Skeletal muscle cell (primary cell): Measurements from ENCODE around the gene CROCC.

ENCODE experiments used
- DNase-seq: peaks from one replicate; pipeline ENCODE4 v3.0.0-alpha.2; 2010; ENCODE audit warnings: low read depth
- H3K4me3 ChIP-seq: 2 replicates; pipeline ENCODE4 v1.5.1; 2011; ENCODE audit warnings: low read depth, mild to moderate bottlenecking, control low read depth, low read length, moderate library complexity

Gene CROCC

DNA sequence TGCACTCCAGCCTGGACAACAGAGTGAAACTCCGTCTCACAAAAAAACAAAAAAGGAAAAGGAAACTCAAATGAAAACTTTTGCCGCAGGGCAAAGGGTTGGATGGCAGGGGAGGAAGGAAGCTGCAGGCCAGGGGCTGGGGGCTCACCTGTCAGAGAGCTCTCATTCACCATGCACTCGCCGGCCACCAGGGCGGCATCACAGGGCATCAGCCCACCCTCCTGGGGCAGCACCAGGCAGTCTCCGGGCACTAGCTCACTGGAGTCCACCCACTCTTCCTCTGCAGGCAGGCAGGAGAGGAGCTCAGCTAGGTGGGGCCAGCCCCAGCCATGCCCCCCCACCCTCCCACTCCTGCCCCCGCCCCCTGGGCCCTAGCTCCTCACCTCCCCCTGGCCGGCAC is 78.1 kb downstream of the CROCC start:
- H3K4me3 ChIP-seq, result no peak overlapping the region
- DNase-seq, result no peak

DNA sequence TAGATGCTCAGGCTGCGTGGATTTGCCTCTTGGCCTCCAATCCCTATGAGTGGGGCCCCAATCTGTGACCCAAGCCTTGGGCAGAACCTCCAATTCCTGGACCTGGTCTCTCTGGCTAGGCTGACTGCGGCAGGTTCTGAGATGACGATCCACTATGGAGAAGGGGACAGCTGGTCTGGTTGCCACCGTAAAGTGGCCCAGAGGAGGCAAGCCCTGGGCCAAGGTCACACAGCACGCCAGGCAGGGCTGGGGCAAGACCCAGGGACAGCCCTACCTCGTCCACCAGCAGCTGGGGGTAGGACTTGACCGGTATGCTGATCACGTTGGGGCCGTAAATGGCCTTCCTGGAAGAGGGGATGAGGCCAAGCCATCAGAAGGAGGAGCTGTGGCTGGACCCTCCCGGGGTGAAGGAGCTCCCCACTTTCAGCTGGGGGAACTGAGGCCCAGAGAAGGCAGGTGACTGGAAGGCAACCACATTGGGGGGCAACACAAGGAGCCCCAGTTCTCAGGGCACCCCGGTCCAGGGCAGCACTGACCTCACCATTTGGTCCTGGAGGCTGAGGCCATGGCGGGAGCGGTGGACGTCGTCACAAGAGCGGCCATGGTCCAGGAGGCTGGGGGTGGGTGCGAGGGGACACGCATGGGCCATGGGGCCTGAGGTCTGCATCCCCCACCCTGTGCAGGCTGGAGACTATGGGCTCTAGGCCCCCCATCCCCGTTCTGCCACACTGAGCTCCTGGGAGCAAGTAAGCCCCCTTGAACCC is 80.2 kb downstream of the CROCC start:
- no peak overlapping the region for H3K4me3 ChIP-seq
- DNase-seq, result no peak

DNA sequence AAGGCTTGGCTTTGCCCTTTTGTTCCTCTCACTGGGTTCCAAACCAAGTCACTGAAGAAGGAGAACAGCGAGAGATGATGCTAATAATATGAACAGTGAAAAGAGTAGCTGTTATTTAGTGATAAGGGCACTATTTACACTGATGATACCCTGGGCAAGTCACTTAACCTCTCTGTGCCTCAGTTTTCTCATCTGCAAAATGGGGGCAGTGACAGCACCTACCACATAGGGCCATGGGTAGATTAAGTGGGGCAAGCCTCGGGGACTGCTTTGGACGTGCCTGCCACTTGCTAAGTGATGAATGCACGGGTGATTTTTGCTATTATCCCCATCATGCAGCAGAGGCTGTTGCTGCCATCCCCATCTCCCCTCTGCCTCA is 80.8 kb downstream of the CROCC start:
- H3K4me3 ChIP-seq, result no peak overlapping the region
- DNase-seq, result no peak

DNA sequence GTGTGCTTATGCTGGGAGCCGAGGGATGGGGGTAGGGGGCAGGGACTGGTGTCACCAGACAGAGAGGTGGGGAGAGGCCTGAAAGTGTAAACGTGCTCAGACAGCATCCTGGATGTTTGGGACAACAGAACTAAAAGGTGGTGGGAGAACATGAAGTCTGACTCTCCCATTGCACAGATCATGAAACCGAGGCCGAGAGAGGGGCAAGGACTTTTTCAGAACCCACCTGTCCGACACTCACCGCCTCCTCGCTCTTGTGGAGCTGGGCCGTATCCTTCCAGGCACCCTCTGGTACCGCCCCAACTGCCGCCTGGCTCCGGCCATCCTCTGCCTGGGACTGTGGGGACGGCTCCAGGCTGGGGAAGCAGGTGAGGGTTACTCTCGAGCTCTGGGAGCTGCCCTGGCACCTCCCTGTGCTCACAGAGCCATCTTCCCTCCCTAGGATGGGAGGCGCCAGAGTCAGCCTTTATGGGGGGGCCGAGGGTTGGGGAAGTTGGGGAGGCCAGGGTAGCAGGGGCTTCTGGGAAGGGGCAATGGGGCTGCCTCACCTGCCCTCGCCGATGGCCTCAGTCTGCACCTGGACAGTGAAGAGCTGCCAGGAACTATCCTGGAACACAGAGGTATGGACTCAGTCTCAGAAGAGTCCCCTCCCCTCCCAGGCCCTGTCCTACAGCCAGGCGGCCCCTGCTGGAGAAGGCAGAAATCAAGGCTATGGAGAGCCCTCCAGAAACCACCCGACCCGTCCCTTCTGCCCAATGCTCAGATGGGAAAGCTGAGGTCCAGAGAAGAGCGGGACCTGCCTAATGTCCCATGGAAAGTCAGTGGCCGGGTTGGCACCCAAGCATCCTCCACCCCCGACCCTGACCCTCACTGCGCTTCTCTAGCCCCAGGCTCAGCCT is 83.0 kb downstream of the CROCC start:
- no peak for DNase-seq
- no peak overlapping the region for H3K4me3 ChIP-seq

DNA sequence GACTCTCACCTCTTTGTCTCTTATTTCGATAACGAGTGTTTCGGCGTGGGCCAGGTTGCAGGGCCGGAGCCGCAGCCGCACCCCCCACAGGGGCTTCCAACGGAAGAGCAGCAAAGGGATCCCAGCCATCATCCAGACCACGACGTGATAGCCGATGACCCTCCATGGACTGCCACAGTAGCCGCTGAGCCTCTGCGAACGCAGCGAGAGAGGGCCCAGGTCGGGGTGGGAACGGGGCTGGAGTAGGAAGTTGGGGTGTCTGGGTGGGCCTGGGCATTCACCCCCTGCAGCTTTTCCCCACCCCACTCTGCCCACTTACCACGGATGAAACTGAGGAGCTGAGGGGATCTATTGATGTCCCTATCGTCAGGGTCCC is 83.6 kb downstream of the CROCC start:
- no peak for DNase-seq
- no peak overlapping the region for H3K4me3 ChIP-seq

DNA sequence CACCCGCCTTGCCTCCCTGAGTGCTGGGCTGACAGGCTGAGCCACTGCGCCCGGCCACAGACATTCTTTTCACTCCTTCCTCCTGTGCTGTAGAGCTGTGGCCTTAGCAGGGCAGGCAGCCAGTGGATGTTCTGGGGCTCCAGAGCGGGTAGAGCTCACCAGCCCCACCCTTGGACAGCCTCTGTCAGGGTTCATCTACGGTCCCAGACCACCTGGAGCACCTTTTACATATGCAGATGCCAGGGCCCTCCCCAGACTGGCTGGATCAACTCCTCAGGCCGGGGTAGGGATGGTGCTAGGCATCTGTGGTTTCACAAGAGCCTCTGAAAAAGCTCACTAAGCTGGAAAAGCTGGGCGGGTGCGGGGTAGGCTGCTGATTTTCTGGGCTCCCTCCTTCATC is 85.4 kb downstream of the CROCC start:
- DNase-seq, result no peak
- H3K4me3 ChIP-seq, result no peak overlapping the region

DNA sequence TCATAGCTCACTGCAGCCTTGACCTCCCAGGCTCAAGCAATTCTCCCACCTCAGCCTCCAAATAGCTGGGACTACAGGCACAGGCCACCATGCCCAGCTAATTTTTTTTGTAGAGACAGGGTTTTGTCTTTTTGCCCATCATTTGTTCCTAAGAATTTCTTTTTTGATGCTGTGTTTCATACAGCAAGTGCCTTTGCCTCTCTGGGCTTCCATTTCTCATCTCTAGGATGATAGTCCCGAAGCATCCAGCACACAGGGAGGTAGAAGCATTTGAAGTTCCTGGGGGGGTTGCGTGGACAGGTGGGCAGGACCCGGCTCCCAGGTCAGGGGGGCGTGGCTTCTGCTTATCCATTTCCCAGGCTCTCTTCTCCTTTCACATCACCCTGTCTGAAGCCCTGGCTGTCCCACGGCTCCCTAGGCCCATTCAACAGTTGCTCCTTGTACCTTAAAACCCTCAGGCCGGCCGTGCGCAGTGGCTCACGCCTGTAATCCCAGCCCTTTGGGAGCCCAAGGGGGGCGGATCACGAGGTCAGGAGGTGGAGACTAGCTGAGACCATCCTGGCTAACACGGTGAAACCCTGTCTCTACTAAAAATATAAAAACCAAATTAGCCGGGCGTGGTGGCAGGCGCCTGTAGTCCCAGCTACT is 86.6 kb downstream of the CROCC start:
- no peak for DNase-seq
- H3K4me3 ChIP-seq, result no peak overlapping the region

DNA sequence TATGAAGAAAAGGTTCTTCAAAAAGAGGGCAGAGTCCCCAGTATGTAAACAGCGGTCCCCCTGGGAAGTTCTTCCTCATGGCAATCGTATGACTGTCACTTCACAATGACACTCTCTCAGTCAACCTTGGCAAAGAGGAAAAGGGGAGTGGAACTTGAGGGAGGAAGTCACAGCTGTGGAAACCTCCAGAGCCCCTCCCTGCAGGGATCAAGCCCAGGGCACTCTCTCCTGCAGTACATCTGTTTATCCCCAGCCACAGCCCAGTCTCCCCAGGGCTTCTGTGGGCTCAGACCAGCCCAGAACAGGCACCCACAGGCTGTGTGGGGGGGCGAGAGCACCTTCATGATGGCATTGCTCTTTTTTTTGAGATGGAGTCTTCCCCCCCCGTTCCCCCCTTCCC is 88.0 kb downstream of the CROCC start:
- no peak for DNase-seq
- no peak overlapping the region for H3K4me3 ChIP-seq

DNA sequence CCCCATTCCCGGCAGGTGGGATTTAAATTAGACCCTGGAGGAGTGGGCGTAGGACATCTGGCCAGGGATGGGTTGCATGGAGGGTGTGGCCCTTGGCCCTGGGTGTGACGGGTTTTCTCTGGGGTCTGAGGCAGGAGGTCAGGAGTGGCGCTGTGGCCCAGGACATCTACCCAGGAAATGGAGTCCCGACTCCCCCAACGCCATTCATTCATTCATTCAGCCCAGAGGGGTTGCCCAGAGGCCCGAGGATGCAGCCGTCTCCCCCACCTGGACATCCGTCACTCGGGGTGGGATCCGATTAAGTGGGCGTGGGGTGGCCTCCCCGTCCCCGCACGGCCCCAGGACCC is 89.3 kb downstream of the CROCC start:
- DNase-seq, result no peak
- peak overlapping the region; percentile 70 for H3K4me3 ChIP-seq

DNA sequence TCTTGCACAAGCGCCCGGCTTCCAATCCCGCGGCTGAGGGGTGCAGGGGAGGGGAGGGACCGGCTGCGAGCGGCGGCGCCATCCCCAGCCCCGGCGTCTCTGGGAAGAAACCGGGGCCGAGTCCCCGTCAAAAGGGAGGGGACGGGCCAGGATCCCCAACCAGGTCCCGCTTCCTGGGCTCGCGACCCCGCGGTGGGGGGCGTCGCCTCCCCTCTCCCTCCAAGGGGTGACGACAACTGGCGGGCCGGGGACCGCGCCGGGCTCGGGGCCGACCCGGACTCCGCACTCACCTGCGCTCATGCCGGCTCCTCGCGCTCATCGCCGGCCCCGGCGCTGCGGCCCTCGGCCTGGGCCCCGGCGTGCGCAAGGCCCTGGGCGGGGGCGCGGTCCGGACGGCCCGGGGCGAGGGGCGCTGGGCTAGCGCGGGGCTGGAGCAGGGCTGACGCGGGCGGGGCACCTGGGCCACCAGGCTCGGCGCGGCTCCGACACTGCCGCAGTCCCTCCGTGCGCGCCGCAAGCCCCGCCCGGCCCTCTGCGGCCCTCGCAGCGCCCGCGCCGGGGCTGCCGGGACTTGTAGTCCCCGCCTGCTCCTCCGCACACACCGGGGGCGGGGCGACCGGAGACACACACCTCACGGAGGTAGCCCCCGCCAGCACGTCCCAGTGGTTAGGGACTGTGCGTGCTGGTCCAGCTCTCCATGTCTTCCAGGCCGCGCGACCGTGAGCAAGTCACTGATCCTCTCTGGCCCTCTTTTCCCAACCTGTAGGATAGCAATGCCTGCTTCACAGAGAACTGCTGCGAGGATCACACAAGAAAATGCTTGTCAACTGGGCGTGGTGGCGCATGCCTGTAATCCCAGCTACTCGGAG is 89.9 kb downstream of the CROCC start, which contains the start of gene ATP13A2:
ATP13A2 (minus strand) TSS at position 490 of the 869 bp plus-strand sequence; CDS start at position 300, 190 bp downstream.
- no peak for DNase-seq
- H3K4me3 ChIP-seq, result peak within 1 kb of the TSS; percentile 70

DNA sequence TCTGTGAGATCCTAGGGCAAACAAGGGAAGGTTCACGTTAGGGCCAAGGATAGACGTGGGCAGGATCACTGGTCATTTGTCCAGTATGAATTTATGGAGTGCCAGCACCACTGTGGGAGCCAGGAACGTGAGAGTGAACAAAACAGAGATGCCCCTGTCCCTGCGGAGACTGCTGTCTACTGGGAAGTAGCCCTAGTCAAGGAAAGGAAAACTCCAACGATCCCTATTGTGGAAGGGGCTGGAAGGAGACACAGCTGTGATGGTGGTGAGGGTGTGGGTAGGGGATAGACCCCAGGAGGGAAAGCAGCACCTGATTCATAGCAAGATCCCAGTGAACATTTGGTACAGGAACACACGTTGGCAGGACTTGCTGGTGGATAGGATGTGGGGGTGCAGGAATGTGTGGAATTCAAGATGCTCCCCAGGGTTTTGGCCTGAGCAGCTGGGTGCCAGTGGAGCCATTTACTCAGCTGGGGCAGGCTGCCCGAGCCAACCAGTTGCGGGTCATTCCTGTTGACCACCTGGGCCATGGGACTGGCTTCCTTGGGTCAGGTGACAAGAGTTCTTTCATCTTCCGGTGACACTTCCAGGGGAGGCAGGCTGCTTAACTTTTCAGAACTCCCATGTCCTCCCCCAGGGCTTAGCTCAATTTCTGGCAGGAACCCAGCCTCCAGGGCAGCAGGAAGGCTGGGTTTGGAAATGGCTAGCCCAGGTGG is 91.2 kb downstream of the CROCC start:
- H3K4me3 ChIP-seq, result no peak overlapping the region
- peak; percentile 32 for DNase-seq

DNA sequence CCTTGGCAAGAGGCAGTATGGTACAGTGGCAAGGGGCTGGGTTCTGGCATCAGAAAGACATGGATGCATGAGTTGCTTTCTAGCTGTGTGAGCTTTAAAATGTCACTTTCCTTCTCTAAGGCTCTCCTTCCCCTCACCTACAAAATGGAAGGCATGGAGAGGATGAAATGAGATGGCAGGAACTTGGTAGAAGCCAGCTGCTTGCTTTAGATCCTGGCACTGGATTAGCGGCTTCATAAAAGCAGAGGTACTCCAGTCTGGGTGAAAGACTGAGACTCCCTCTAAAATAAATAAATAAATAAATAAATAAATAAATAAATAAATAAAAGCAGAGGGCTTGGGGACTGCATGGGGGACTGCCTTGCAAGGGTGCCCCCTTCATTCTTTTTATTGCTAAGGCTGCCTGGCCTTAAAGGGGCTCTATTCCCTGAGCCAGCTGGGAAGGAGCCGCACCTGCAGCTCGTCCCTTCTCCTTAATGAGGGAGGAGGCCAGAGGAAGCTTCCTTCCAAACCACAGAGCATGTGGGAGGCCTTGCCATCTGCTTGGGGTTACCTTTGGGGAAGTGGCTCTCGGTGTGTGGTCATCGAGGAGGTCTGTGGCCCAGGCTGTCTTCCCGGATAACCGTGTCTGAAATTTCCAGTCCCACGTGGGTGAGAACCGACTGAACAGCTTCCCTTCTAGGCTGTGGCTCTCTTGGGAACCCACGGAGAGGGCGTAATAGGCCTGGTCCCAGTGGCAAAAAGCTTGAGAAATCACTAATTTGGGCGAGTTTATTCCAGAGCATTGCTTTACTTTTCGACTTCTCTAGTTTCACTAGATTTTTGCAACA is 92.0 kb downstream of the CROCC start:
- no peak overlapping the region for H3K4me3 ChIP-seq

DNA sequence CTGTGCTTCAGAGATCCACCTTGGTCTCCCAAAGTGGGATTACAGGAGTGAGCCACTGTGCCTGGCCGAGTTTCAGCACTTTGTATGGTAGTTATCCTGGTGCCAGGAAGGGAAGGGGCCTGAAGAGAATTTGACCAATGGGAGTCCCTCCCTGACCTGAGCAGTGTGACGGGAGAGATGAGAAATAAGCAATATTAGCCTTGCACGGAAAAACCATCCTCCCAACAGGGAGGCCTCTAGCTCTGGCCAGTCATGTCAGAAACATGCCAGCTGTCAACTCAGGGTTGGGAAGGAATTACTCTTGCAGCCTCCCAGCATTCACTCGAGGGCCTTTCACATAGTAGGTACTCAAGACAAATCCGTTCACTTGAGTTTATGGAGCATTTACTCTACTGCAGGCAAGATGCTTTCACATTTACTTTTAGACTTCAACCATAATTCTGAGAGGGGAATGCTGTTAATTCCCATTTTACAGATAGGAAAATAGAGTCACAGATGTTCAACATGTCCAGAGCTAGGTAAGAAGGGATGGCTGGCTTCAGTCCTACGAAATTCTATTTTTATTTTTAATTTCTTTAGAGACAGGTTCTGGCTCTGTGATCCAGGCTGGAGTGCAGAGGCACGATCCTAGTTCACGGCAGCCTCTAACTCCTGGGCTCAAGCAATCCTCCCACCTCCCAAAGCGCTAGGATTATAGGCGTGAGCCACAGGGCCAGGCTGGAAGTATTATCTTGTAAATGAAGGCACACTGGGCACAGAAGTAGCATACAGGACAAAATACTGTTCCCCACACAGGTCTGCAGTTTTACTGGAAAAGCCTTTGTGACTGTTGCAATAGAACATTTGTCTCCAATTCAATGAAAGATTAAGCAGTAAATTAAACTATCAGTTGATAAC is 93.2 kb downstream of the CROCC start:
- no peak for DNase-seq
- no peak overlapping the region for H3K4me3 ChIP-seq

More for the DNA sequence above, 92.0 kb downstream of the CROCC start:
- DNase-seq, result no peak

DNA sequence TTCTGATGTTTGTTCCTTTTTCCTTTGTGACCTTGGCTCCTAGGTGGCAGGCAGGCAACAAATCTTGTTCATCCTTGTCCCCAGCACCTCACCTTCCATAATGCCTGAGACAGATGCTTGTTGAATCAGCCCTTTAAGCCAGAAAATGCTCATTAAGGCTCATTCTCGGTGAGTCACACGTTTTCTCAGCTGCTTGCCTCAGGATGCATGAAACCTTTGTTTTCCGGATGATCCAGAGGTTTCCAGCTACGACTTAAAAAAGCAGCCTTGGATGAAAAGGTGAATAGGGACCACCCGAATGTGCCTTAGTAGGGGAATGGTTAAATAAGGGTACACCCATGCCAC is 94.6 kb downstream of the CROCC start:
- DNase-seq, result no peak
- H3K4me3 ChIP-seq, result no peak overlapping the region

DNA sequence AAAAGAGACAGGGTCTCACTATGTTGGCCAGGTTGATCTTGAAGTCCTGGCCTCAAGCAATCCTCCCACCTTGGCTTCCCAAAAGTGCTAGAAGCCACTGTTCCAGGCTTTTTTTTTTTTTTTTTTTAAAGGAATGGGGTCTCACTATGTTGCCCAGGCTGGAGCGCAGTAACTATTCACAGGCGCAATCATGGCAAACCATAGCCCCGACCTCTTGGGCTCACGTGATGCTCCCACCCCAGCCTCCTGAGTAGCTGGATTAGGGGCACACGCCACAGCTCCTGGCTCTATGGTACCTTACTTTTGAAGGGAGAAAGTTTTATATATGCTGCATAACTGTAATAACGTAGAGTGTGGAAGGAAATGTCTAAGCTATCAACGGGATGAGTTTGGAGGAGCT is 95.7 kb downstream of the CROCC start:
- no peak overlapping the region for H3K4me3 ChIP-seq
- DNase-seq, result no peak

DNA sequence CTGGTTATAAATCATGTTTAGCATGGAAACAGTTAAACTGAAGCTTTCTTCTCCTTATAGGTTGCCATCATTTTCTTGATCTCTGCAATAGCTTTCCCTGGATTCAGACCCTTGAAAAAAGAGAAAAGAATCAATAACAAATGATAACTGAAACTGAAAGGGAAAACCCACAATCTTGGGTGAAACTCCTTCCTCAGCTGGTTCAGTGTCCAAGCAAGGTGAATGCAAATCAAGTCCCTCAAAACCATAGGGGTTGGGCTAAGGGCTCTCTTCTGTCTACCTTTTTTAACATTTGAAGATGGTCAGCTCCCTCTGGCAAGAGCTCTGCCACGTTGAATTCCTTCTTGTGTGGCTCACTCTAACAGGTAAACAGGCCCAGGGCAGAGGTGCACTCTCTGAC is 97.1 kb downstream of the CROCC start:
- no peak for DNase-seq
- H3K4me3 ChIP-seq, result no peak overlapping the region

DNA sequence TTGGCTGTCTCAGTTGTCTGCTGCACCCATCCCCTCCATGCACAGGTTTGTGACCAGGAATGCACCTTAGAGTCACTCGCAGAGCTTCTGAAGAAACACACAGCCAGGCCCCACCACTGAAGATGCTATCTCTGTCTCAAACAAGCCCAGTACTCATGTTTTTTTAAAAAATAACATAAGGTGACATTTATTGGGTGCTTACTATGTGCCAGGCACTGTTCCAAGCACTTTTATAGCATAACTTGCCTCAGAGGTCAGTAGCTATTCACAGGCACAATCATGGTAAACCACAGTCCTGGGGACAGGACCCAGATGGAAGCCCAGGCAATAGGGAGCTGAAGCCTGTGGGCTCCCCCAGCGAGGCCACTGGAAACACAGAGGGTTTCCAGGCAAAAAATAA is 98.8 kb downstream of the CROCC start:
- no peak overlapping the region for H3K4me3 ChIP-seq
- no peak for DNase-seq
